ENCODE results near the gene PDZD7.

Gene PDZD7

DNA sequence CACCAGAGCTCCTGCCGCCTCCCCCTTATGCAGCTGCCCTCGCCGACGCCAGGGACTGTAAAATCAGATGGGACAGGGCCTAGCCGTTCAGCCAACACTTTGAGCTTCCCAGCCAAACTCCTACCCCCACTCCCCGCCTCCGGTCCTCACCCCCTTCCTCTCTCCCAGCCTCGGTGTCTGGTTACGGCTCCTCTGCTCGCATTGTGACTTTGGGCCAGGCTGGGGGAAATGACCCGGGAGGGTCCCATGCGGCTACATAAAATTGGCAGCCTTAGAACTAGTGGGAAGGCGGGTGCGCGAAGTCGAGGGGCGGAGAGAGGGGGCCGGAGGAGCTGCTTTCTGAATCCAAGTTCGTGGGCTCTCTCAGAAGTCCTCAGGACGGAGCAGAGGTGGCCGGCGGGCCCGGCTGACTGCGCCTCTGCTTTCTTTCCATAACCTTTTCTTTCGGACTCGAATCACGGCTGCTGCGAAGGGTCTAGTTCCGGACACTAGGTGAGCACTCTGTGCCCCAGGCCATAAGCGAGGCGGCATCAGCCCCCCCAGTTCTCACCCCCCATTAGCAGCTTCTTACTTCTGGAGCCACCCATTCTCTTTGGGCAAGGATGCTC, 30.8 kb upstream of the PDZD7 start, which contains the start of gene KAZALD1:
TSS of gene KAZALD1 (plus strand) at position 366 of the 608 bp plus-strand sequence. CDS start 604 bp downstream, outside the sequence.
- DNase-seq (ENCODE audit: low read depth in 2 of 2) = peak; percentile 59 to 64

- peak; percentile 85 to 86 for DNase-seq (ENCODE audit: low read depth in 2 of 2)
These were observed 30.2 kb upstream of the PDZD7 start for GRCh38 chr10:101060951-101061623.

DNA sequence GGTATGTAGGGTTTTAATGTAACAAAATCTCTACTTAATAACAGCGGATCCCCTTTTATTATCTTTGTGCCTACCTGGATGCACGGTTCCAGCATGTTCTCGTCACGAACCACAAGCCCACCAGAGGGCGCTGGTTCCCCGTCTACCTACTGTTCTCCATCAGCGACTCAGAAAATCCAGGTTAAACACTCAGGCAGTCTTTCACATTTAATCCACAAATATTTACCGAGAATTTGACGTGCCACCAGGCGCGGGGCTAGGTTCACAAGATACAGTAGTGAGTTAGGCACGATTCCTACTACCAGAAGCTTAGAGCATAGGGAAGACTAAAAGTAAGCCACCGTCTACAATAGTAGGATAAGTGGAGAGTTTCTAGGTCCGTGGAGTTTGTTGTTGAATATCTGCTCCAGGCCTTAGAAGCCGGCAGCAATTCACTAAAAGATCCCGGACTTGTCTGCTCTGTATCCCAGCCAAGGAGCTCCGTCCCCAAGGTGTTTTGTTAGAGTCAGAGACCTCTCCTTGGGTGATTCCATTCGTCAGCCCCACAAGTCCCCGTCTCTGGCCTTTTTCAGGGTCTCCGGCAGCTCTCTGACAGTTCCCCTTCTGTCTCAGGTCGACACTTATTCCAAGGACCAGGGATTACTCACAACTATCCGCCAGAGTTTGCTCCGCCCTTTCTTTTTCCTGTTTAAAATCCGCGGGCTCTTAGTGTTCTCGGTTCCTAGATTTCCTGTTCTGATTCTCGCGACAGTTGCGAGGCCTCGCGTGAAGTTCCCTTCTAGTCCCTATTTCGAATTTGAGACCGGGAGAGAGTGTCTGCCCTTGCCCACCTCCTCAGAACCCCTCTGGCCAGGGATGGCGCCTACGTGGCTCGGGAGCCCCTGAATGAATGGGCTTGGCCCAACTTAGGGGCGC, 29.4 kb upstream of the PDZD7 start:
- peak; percentile 89 to 90 for DNase-seq (ENCODE audit: low read depth in 2 of 2)

DNA sequence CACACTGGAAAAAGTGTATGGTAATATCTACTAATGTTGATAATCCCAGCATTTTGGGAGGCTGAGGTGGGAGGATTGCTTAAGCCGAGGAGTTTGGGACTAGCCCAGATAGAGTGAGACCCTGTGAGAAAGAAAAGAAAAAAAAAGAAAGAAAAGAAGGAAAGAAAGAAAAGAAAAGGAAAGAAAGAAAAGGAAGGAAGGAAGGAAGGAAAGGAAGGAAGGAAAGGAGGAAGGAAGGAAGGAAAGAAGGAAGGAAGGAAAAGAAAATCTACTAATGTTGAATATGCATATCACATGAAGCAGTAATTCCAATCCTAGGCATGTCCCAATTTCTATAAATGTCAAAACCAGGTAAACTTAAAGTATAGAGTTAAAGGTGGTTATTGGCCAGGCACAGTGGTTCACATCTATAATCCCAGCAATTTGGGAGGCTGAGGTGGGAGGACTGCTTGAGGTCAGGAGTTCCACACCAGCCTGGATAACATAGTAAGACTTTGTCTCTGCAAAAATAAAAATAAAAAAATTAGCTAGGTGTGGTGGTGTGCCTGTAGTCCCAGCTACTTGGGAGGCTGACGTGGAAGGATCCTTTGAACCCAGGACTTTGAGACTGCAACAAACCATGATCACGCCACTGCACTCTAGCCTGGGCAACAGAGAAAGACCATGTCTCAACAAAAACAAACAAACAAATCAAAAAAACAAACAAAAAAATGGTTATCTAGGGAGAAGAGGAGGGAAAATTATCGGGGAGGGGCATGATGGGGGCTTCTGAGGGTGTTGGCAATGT, 25.6 kb upstream of the PDZD7 start:
- DNase-seq (ENCODE audit: low read depth in 2 of 2) = no peak

DNA sequence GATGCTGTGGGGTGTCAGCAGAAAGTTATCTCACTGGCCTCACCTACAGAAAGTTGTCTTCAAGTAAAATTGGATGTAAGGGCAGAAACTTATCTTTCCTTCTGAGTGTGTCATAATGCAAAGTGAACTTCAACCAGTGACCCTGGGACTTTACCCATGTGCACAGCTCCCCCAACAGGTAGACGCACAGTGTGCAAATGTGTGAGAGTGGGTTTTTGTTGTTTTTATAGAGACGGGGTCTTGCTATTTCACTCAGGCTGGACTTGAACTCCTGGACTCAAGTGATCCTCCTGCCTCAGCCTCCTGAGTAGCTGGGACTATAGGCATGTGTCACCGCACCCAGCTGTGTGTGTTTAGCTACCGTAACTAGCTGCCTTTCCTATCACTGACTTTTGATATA, 24.5 kb upstream of the PDZD7 start:
- DNase-seq (ENCODE audit: low read depth in 2 of 2) = no peak

DNA sequence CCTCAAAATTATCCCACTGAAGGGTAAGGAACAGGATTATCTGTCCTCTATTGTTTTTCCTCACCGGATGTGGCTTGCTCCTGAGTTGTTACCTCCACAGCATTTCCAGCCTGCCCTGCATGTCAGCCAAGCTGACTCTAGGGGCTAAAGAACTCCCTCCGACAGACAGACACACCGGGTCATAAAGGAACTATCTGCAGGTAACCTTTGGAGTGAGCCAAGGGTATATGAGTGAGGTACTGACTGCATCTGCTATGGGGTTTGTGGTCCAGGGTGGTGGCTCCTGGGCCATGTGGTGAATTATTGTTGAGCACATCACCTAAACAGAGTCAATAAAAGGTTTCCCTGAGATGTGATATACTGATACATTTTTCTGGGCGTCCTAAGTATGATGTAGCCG, 23.9 kb upstream of the PDZD7 start:
- DNase-seq (ENCODE audit: low read depth in 2 of 2) = no peak

- DNase-seq (ENCODE audit: low read depth in 2 of 2) = no peak
These were observed 23.4 kb upstream of the PDZD7 start for GRCh38 chr10:101054351-101054750.

GRCh38 chr10:101053516-101053915, 22.6 kb upstream of the PDZD7 start:
- DNase-seq (ENCODE audit: low read depth in 2 of 2) = no peak

DNA sequence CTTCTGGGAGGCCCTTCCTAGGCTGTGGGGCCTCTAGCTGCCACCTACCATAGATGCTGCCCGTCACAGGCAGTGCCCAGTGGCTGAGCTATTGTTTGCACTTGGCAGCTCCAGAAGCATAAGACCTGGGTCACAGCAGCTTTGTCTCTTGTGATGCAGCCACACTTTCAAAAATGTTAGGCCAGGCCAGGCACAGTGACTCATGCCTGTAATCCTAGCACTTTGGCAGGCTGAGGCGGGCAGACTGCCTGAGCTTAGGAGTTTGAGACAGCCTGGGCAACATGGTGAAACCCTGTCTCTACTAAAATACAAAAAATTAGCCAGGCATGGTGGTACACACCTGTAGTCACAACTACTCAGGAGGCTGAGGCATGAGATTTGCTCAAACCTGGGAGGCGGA, 21.4 kb upstream of the PDZD7 start:
- no peak for DNase-seq (ENCODE audit: low read depth in 2 of 2)

- DNase-seq (ENCODE audit: low read depth in 2 of 2) = no peak
These were observed 19.5 kb upstream of the PDZD7 start for GRCh38 chr10:101050208-101051069.

GRCh38 chr10:101047961-101048892, 17.3 kb upstream of the PDZD7 start:
- DNase-seq (ENCODE audit: low read depth in 2 of 2) = no peak

DNA sequence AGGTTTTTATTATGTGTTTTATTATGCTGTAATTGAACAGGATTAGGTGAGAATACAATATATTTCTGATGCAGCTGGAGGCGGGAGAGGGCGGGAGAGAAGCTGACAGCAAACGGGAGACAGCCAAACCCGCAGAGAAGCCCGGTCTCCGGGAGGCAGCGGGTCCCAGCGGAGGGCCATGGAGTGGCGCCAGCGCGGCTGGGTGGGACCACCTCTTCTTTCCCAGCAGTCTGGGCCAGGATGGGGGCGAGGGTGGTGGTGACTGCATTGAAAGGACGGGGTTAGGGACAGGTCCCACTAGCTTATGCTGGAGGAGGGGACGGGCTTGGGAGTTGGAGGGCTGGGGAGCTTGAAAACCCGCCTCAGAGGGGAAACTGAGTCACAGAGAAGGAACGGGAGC, 16.3 kb upstream of the PDZD7 start:
- DNase-seq (ENCODE audit: low read depth in 2 of 2) = no peak

DNA sequence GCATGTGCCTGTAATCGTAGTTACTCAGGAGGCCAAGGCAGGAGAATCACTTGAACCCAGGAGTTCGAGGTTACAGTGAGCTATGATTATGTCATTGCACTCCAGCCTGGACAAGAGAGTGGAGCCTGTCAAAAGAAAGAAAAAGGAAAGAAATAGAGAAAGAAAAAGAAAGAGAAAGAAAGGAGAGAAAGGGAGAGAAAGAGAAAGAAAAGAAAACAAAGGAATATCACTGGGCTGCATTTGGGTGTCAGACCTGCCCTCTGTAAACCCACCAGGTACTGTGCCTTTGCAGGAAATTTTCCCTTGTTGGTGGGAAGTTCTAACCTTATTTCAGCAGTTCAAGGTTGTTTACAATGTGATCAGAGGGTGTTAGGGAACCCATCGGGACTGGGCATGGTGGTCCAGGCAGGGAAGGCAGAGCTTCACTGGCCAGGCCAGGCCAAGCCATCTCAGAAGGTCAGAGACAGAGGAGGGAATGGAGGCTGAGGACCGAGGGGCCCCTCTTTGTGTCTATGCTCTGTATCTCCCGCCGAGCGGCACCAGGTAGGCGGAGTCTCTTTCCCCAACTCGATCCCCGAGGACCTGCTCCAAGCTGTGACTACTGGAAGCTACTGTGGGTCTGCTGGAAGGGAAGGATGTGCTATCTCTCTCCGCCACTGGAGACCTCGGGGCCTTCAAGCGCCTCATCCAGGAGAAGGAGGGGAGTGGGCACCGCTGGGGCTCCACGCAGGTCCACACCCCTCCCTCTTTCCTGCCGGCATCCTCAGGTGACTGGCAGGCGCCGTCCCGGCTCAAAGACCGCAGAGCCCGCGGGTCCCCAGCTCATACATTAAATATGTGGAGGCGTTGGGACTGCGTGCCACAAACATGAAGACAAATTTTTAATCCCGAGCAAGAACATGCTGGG, 15.7 kb upstream of the PDZD7 start:
- no peak for DNase-seq (ENCODE audit: low read depth in 2 of 2)

DNA sequence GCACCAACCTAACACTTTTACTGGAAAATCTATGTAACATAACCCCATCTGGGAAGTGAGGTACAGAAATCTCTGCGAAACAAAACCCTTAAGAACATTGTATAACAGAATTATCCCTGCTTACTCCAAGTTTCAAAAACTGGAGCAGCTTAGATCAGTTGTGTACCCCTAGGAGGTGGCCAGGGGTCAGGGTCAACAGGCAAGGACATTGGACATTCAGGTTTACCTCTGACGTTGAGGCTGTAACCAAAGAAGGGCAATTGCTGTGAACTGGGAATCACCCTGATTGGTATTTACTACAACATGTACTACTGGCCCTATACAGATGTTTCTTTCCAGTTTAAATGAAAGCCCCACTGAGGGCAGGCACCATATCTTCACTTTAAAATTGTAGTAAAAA, 13.2 kb upstream of the PDZD7 start:
- DNase-seq (ENCODE audit: low read depth in 2 of 2) = no peak

GRCh38 chr10:101043363-101043707, 12.4 kb upstream of the PDZD7 start:
- DNase-seq (ENCODE audit: low read depth in 2 of 2) = no peak

DNA sequence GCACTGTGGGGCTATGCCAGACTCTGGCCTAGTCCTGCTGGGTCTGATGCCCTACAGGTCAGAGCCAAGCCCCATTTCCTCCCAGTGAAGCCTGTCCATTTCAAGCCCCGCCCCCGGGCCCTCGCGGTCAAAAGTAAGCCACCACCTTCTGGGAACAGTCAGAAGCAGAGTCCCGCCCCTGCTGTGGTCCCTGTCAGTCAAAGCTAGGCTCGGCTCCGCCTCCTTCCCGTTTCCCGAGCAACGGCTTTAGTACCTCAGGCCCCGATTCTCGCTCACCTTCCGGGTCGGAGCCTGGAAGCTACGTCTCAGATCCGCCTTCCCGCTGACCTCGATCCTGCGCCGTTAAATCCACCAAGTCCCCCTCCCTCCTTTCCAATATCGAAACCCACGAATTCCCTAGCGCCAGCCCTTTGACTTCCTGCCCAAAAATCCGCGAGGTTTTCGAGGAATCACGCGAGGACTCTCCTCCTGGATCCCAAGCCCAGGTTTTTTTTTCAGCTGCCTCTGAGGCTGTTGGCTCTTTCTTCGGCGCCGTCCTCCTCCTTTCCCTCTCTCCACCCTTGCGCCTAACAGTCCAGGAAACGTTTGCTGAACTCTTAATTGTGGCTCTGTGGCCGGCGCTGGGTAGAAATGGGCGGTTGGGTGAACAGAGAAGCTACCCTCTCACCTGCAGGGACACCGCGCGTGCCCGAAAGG, 11.9 kb upstream of the PDZD7 start:
- DNase-seq (ENCODE audit: low read depth in 2 of 2) = peak; percentile 85 to 86

GRCh38 chr10:101042118-101042517, 11.2 kb upstream of the PDZD7 start:
- no peak for DNase-seq (ENCODE audit: low read depth in 2 of 2)

GRCh38 chr10:101041252-101041761, 10.4 kb upstream of the PDZD7 start:
- DNase-seq (ENCODE audit: low read depth in 2 of 2) = no peak

Measured in fibroblast of skin of left biceps (primary cell).